Measurements from ENCODE around the gene CFAP58. TPM values are rescaled to one million over a fixed set of nuclear protein-coding genes. Genes with fewer than 3 reads are reported as not detected.

CFAP58 gene
- total and polyA plus RNA-seq, 4 donors = 0.01 to 0.09 (median 0.08) TPM; not detected in 1

- no peak for TF ChIP-seq EGR1 (IDR thresholded peaks at IDR 0.05; ENCODE audit: low read depth in 2 of 2)
- TF ChIP-seq TAF1 (conservative IDR thresholded peaks at IDR 0.05) = no peak
Observed at GRCh38 chr10:104323085-104323484, 30.5 kb upstream of the CFAP58 start (continued).

- H3K9me3 ChIP-seq (ENCODE audit: control insufficient read depth in 4 of 4, low read length in 3 of 4) = no peaks in the 10 kb centered on the region
- H3K27ac ChIP-seq (ENCODE audit: low read depth in 1 of 2, low read length in 2 of 2) = peak overlapping the region; percentile 11 to 62
- no peak overlapping the region for H3K4me3 ChIP-seq (ENCODE audit: low read depth in 1 of 3, low read length in 3 of 3)
- H3K27me3 ChIP-seq (ENCODE audit: control insufficient read depth in 4 of 4, insufficient read depth in 4 of 4, low read length in 3 of 4) = no peaks in the 10 kb centered on the region
- H3K9ac ChIP-seq (ENCODE audit: low read depth in 1 of 2, low read length in 2 of 2) = no peak overlapping the region
- no peaks in the 10 kb centered on the region for H3K36me3 ChIP-seq (ENCODE audit: control insufficient read depth in 4 of 4, insufficient read depth in 3 of 4, low read depth in 1 of 4, low read length in 3 of 4)
- DNase-seq (ENCODE audit: low spot score) = no peak
- peaks cover 2 to 32% (median 15%) of the 10 kb centered on the region in 4 donors for H3K4me1 ChIP-seq (ENCODE audit: control insufficient read depth in 4 of 4, insufficient read depth in 4 of 4, low read length in 3 of 4)
- no peak for TF ChIP-seq SP1 (IDR thresholded peaks at IDR 0.05)
- no peak for TF ChIP-seq TAF1 (conservative IDR thresholded peaks at IDR 0.05)
- no peak for TF ChIP-seq NR2F2 (IDR thresholded peaks at IDR 0.05)
- no peak for TF ChIP-seq MAX (IDR thresholded peaks at IDR 0.05)
- no peak for TF ChIP-seq FOXA1 (IDR thresholded peaks at IDR 0.05)
- WGBS = 92% methylated on average over 4 of the region's 4 CpGs
Observed at GRCh38 chr10:104323760-104324201, 29.9 kb upstream of the CFAP58 start.

- H3K36me3 ChIP-seq (ENCODE audit: control insufficient read depth in 4 of 4, insufficient read depth in 3 of 4, low read depth in 1 of 4, low read length in 3 of 4) = no peaks in the 10 kb centered on the region
- no peak overlapping the region for H3K9ac ChIP-seq (ENCODE audit: low read depth in 1 of 2, low read length in 2 of 2)
- TF ChIP-seq HNF4A (conservative IDR thresholded peaks at IDR 0.05) = no peak
- peak in 1 of 2 donors; percentile 33 for TF ChIP-seq EGR1 (IDR thresholded peaks at IDR 0.05; ENCODE audit: low read depth in 2 of 2)
- peak overlapping the region in 1 of 2 donors; percentile 62 for H3K27ac ChIP-seq (ENCODE audit: low read depth in 1 of 2, low read length in 2 of 2)
- 79% methylated on average over 9 of the region's 9 CpGs for WGBS
- H3K27me3 ChIP-seq (ENCODE audit: control insufficient read depth in 4 of 4, insufficient read depth in 4 of 4, low read length in 3 of 4) = no peaks in the 10 kb centered on the region
- DNase-seq (ENCODE audit: low spot score) = no peak
- H3K4me1 ChIP-seq (ENCODE audit: control insufficient read depth in 4 of 4, insufficient read depth in 4 of 4, low read length in 3 of 4) = peaks cover 2 to 33% (median 15%) of the 10 kb centered on the region in 4 donors
- no peaks in the 10 kb centered on the region for H3K9me3 ChIP-seq (ENCODE audit: control insufficient read depth in 4 of 4, low read length in 3 of 4)
- no peak overlapping the region for H3K4me3 ChIP-seq (ENCODE audit: low read depth in 1 of 3, low read length in 3 of 3)
Observed at GRCh38 chr10:104324221-104324686, 29.4 kb upstream of the CFAP58 start.

- TF ChIP-seq ATF3 (IDR thresholded peaks at IDR 0.05) (no peak), RXRA (IDR thresholded peaks at IDR 0.05) (no peak), GABPA (IDR thresholded peaks at IDR 0.05 in 1 of 2, conservative IDR thresholded peaks at IDR 0.05 in 1 of 2) (no peak)
- DNase-seq (ENCODE audit: low spot score) = no peak
- no peak overlapping the region for H3K4me3 ChIP-seq (ENCODE audit: low read depth in 1 of 3, low read length in 3 of 3)
- no peaks in the 10 kb centered on the region for H3K27me3 ChIP-seq (ENCODE audit: control insufficient read depth in 4 of 4, insufficient read depth in 4 of 4, low read length in 3 of 4)
- no peaks in the 10 kb centered on the region for H3K36me3 ChIP-seq (ENCODE audit: control insufficient read depth in 4 of 4, insufficient read depth in 3 of 4, low read depth in 1 of 4, low read length in 3 of 4)
- H3K27ac ChIP-seq (ENCODE audit: low read depth in 1 of 2, low read length in 2 of 2) = peak overlapping the region in 1 of 2 donors; percentile 68
- H3K9ac ChIP-seq (ENCODE audit: low read depth in 1 of 2, low read length in 2 of 2) = no peak overlapping the region
- H3K4me1 ChIP-seq (ENCODE audit: control insufficient read depth in 4 of 4, insufficient read depth in 4 of 4, low read length in 3 of 4) = peaks cover 2 to 32% (median 13%) of the 10 kb centered on the region in 4 donors
- 96% methylated on average over 10 of the region's 10 CpGs for WGBS
- H3K9me3 ChIP-seq (ENCODE audit: control insufficient read depth in 4 of 4, low read length in 3 of 4) = no peaks in the 10 kb centered on the region
Observed at GRCh38 chr10:104324931-104325330, 28.7 kb upstream of the CFAP58 start.

Measured in liver (tissue), 9 donors.